ENCODE data around the gene NAV1.
A peak's percentile ranks its signal among the peaks of the same experiment; 100 is the strongest.
"Not testable (repeated sequence)": the region's sequence is repeated elsewhere in the genome, so short reads cannot be mapped to it uniquely, and the experiment has no call there.

NAV1 gene

DNA sequence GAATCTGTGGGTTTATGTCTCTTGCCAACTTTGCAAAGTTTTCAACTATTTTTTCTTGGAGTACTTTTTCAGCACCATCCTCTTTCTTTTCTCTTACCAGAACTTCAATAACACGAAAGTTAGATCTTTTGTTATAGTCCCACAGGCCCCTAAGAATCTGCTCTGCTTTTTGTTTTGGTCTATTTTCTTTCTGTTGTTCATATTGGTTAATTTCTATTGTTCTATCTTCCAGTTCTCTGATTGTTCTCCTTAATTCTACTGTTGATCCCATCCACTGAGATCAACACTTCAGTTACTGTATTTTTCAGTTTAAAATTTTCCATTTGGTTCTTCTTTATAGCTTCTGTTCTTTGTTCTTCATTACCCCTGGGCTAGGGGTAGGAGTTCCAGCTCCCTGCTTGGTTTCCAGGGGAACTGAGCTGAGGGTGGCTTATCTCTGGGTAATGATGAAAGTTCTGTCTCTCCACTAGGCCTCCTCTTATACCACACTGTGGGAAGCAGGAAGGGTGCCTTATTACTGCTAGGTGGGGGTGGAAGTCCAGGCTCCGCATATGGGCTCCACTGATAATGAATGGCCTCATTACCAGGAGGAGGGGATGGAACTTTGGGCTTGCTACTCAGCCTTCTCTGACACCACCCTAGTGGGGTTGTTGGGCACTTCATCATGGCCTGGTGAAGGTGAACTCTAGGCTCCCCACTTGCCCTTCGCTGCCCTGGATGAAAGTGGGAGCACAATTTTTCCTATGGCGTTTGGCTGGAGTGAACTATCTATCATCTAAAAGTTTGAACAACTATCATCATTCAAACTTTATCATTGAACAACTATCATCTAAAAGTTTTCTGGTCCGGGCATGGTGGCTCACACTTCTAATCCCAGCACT, 39.3 kb downstream of the NAV1 start:
- H3K27ac Mint-ChIP-seq: no peak overlapping the region
- H3K36me3 Mint-ChIP-seq (ENCODE audit: low read depth): no peaks in the 10 kb centered on the region
- H3K27me3 Mint-ChIP-seq: no peaks in the 10 kb centered on the region
- H3K4me3 Mint-ChIP-seq: no peak overlapping the region
- H3K4me1 Mint-ChIP-seq (ENCODE audit: low read depth): peaks cover 9% of the 10 kb centered on the region
- intact Hi-C loops (cut with micrococcal nuclease): no loop called here
- peaks cover 9% of the 10 kb centered on the region for H3K9me3 Mint-ChIP-seq

DNA sequence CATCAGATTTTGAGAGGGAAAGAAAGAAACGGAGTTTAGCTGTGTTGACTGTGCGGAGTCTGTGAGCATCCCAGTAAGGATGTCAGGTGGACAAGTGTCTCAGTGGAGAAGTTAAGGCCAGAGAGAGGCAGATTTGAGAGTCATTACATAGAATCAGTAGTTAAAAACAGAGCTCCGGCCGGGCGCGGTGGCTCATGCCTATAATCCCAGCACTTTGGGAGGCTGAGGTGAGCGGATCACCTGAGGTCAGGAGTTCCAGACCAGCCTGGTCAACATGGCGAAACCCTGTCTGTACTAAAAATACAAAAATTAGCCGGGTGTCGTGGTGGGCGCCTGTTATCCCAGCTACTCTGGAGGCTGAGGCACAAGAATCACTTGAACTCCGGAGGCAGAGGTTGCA, 42.4 kb downstream of the NAV1 start:
- H3K4me3 Mint-ChIP-seq; H3K27ac Mint-ChIP-seq; H3K36me3 Mint-ChIP-seq (ENCODE audit: low read depth); intact Hi-C loops (cut with micrococcal nuclease); H3K9me3 Mint-ChIP-seq; H3K27me3 Mint-ChIP-seq: not testable (repeated sequence)
- H3K4me1 Mint-ChIP-seq (ENCODE audit: low read depth): peaks cover 23% of the 10 kb centered on the region

DNA sequence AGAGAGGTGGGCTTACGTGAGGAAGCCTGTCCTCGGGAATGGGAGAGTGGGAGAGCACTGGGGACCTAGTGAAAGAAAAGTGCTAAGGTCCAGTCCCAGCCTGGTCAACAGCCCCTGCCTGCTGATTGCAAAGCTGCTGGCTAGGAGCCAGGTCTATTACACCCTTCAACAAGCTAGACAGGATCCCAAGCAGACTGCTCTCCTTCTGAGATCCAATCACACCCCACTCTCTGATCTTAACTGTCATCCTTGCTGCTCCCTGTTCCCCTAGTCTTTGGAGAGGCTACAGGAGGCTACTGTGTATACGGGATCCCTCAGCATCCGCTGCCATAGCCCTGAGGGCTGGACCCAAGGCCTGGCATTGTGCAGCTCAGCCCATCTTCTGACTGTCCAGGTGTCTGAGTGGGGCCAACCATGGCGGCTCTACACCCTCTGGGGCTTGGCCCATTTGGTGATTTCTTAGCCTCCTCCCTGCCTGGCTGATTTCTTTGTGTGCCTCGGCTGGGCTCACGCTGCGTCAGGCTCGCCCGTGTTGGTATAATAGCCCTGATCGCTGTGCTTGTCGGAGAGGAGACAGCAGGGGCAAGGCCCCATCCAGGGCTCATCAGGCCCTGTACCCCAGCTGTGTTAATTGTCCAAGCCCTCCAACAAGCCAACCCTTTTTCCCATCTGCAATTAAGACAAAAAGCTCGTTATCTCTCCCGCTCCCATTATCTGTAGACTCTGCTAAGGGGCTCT, 43.9 kb downstream of the NAV1 start:
- Mint-ChIP-seq H3K9me3 (peaks cover 3% of the 10 kb centered on the region), H3K4me3 (no peak overlapping the region), H3K36me3 (ENCODE audit: low read depth) (no peaks in the 10 kb centered on the region), H3K27ac (peak overlapping the region; percentile 1), H3K27me3 (no peaks in the 10 kb centered on the region), H3K4me1 (ENCODE audit: low read depth) (peaks cover 23% of the 10 kb centered on the region)
- intact Hi-C loops (cut with micrococcal nuclease): no loop called here

DNA sequence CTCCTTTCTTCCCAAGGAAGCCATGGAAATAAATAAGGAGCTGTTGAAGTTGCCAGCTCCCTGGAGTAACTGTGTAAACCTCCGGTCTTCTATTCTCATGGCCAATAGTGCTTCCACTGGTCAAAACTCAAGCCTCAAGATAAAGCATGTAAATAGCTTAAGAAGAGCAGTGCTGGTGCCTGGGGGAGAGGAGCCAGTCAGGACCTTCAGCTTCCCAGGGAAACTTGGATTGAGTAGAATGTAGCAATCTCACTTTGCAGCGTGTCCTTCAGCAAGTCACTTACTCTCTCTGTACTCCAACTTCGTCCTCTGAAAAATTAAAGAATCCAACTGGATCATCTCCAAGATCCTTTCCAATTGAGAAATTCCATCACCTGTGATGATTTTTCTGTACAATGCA, 44.7 kb downstream of the NAV1 start:
- Mint-ChIP-seq H3K27ac (no peak overlapping the region), H3K4me1 (ENCODE audit: low read depth) (peaks cover 23% of the 10 kb centered on the region), H3K36me3 (ENCODE audit: low read depth) (no peaks in the 10 kb centered on the region), H3K9me3 (no peaks in the 10 kb centered on the region), H3K4me3 (no peak overlapping the region), H3K27me3 (no peaks in the 10 kb centered on the region)
- intact Hi-C loops (cut with micrococcal nuclease): no loop called here

GRCh38 chr1:201584471-201585092, 45.7 kb downstream of the NAV1 start:
- no peaks in the 10 kb centered on the region for H3K27me3 Mint-ChIP-seq
- no peak overlapping the region for H3K27ac Mint-ChIP-seq
- no peaks in the 10 kb centered on the region for H3K9me3 Mint-ChIP-seq
- intact Hi-C loops (cut with micrococcal nuclease): no loop called here
- H3K4me1 Mint-ChIP-seq (ENCODE audit: low read depth): peaks cover 23% of the 10 kb centered on the region
- H3K36me3 Mint-ChIP-seq (ENCODE audit: low read depth): no peaks in the 10 kb centered on the region
- H3K4me3 Mint-ChIP-seq: no peak overlapping the region

- Mint-ChIP-seq H3K27me3 (no peaks in the 10 kb centered on the region), H3K4me1 (ENCODE audit: low read depth) (peaks cover 23% of the 10 kb centered on the region), H3K4me3 (no peak overlapping the region), H3K27ac (no peak overlapping the region), H3K36me3 (ENCODE audit: low read depth) (no peaks in the 10 kb centered on the region), H3K9me3 (no peaks in the 10 kb centered on the region)
- intact Hi-C loops (cut with micrococcal nuclease): no loop called here
These were observed 46.2 kb downstream of the NAV1 start for GRCh38 chr1:201585093-201585483.

GRCh38 chr1:201585901-201586300, 47.0 kb downstream of the NAV1 start:
- H3K27ac Mint-ChIP-seq: no peak overlapping the region
- H3K9me3 Mint-ChIP-seq: no peaks in the 10 kb centered on the region
- H3K27me3 Mint-ChIP-seq: no peaks in the 10 kb centered on the region
- no peaks in the 10 kb centered on the region for H3K36me3 Mint-ChIP-seq (ENCODE audit: low read depth)
- H3K4me1 Mint-ChIP-seq (ENCODE audit: low read depth): peaks cover 23% of the 10 kb centered on the region
- H3K4me3 Mint-ChIP-seq: no peak overlapping the region
- intact Hi-C loops (cut with micrococcal nuclease): no loop called here

GRCh38 chr1:201586806-201587205, 47.9 kb downstream of the NAV1 start:
- intact Hi-C loops (cut with micrococcal nuclease): no loop called here
- H3K9me3 Mint-ChIP-seq: no peaks in the 10 kb centered on the region
- no peak overlapping the region for H3K4me3 Mint-ChIP-seq
- H3K27me3 Mint-ChIP-seq: no peaks in the 10 kb centered on the region
- no peak overlapping the region for H3K27ac Mint-ChIP-seq
- H3K36me3 Mint-ChIP-seq (ENCODE audit: low read depth): no peaks in the 10 kb centered on the region
- H3K4me1 Mint-ChIP-seq (ENCODE audit: low read depth): peaks cover 23% of the 10 kb centered on the region

DNA sequence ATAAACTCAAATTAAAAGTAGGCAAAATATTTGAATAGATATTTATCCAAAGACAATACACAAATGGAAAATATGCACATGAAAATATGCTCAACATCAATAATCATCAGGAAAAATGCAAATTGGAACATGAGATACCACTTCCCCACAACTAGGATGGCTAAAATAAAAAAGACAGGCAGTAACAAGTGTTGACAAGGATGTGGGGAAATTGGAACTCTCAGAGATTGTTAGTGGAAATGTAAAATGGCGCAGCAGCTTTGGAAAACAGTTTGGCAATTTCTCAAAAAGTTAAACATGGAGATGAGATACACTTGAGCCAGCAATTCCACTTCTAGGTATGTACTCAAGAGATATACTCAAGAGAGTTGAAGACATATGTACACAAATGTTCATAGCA, 48.8 kb downstream of the NAV1 start:
- H3K27ac Mint-ChIP-seq: no peak overlapping the region

More for the DNA sequence above, 48.8 kb downstream of the NAV1 start:
- Mint-ChIP-seq H3K9me3 (no peaks in the 10 kb centered on the region), H3K36me3 (ENCODE audit: low read depth) (no peaks in the 10 kb centered on the region), H3K27me3 (no peaks in the 10 kb centered on the region), H3K4me3 (no peak overlapping the region), H3K4me1 (ENCODE audit: low read depth) (peaks cover 23% of the 10 kb centered on the region)
- intact Hi-C loops (cut with micrococcal nuclease): no loop called here

All from dendritic cell treated with granulocyte-macrophage colony-stimulating factor and Interleukin-4, amounts not matched to agents 40 ng/mL and 50 ng/mL, for 4 days (primary cell).